PFSK-1 (cell line): ENCODE data around the gene MLF1.

Experiments
- FOXP2 ChIP-seq: optimal IDR thresholded peaks from 2 replicates; pipeline ENCODE3; 2011; ENCODE audit warnings: borderline replicate concordance, control low read depth, inconsistent platforms; ENCODE audit not compliant: insufficient read depth; ENCODE audit errors: extremely low read length, extremely low read depth
- POLR2AphosphoS5 ChIP-seq: IDR thresholded peaks from 2 replicates; pipeline ENCODE4 v1.6.1; 2012; ENCODE audit warnings: low read depth, mild to moderate bottlenecking, control low read depth, low read length, moderate library complexity
- SIN3A ChIP-seq: IDR thresholded peaks from 2 replicates; pipeline ENCODE4 v1.6.1; 2012; ENCODE audit warnings: mild to moderate bottlenecking, low read length, moderate library complexity, borderline replicate concordance; ENCODE audit not compliant: insufficient read depth
- TAF1 ChIP-seq: IDR thresholded peaks from 2 replicates; pipeline ENCODE4 v1.6.1; 2012; ENCODE audit warnings: low read length, control low read depth, borderline replicate concordance; ENCODE audit not compliant: insufficient read depth
- TF ChIP-seq, protein P1 (sequence below), 2 experiments: IDR thresholded peaks; 2 replicates each; pipeline versions ENCODE4 v1.6.1 to v1.8.0; 2011 to 2012; ENCODE audit warnings: low read depth in 2 of 2, low read length in 2 of 2, control low read depth in 1 of 2, inconsistent platforms in 1 of 2, mild to moderate bottlenecking in 1 of 2, moderate library complexity in 1 of 2; ENCODE audit not compliant: insufficient read depth in 1 of 2

Gene MLF1

DNA sequence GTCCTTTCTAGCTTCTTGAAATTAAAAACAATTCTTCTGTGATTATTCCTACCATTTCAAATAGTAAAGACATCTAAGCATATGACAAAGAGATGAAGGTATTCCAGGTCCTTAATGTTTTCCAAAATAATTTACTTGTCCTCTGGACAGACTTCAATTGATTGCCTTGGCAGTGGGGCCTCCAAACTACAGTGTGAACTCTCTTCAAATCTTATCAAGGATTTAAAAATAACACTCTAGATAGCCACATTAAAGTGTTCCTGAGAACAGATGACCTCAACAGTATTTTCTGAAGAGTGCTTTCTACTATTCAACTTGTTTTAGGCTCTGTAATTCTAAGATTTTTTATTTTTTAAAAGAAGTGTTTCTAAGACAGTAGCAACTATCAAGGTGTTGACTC is 7.9 kb upstream of the MLF1 start:
- no peak for TF ChIP-seq SIN3A

DNA sequence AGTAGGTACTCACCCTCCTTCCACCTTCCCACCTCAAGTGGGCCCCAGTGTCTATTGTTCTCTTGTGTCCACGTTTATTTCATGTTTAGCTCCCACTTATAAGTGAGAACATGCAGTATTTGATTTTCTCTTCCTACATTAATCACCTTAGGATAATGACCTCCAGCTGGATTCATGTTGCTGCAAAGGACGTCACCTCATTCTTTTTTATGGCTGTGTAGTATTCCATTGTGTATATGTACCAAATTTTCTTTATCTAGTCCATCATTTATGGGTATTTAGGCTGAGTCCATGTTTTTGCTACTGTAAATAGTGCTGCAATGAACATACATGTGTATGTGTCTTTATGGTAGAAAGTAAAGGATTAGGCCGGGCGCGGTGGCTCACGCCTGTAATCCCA is 5.9 kb upstream of the MLF1 start:
- TF ChIP-seq FOXP2, result no peak
- no peak for TF ChIP-seq SIN3A
- no peak for TF ChIP-seq POLR2AphosphoS5
- TF ChIP-seq, protein P1, sequence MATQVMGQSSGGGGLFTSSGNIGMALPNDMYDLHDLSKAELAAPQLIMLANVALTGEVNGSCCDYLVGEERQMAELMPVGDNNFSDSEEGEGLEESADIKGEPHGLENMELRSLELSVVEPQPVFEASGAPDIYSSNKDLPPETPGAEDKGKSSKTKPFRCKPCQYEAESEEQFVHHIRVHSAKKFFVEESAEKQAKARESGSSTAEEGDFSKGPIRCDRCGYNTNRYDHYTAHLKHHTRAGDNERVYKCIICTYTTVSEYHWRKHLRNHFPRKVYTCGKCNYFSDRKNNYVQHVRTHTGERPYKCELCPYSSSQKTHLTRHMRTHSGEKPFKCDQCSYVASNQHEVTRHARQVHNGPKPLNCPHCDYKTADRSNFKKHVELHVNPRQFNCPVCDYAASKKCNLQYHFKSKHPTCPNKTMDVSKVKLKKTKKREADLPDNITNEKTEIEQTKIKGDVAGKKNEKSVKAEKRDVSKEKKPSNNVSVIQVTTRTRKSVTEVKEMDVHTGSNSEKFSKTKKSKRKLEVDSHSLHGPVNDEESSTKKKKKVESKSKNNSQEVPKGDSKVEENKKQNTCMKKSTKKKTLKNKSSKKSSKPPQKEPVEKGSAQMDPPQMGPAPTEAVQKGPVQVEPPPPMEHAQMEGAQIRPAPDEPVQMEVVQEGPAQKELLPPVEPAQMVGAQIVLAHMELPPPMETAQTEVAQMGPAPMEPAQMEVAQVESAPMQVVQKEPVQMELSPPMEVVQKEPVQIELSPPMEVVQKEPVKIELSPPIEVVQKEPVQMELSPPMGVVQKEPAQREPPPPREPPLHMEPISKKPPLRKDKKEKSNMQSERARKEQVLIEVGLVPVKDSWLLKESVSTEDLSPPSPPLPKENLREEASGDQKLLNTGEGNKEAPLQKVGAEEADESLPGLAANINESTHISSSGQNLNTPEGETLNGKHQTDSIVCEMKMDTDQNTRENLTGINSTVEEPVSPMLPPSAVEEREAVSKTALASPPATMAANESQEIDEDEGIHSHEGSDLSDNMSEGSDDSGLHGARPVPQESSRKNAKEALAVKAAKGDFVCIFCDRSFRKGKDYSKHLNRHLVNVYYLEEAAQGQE (IDR thresholded peaks at IDR 0.05; ENCODE audit: insufficient read depth in 1 of 2, low read depth in 2 of 2, low read length in 2 of 2), result no peak
- TF ChIP-seq TAF1, result no peak

DNA sequence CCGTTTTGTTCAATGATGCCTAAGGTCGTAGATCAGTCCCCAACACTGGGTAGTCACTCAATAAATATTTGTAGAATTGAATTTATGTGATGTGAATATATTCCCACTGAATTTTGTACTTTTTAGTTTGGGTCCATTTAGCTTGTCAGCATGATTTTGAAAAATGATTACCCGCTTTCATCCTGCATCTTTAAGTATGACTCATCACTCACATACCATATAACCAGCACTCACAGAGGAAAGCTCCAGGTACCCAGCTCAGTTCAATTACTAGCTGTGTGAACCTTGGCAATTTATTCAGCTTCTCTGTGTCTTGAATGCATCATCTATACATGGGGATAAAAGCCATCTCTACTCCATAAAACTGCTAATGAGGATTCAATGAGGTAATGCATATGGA is 2.2 kb upstream of the MLF1 start:
- no peak for TF ChIP-seq FOXP2
- no peak for TF ChIP-seq SIN3A
- no peak for TF ChIP-seq POLR2AphosphoS5
- TF ChIP-seq TAF1, result no peak
- TF ChIP-seq, protein P1 (IDR thresholded peaks at IDR 0.05; ENCODE audit: insufficient read depth in 1 of 2, low read depth in 2 of 2, low read length in 2 of 2), result no peak

GRCh38 chr3:158569794-158570193 is 1.2 kb upstream of the MLF1 start:
- TF ChIP-seq SIN3A (no peak), TAF1 (no peak)

- no peak for TF ChIP-seq SIN3A
- no peak for TF ChIP-seq FOXP2
- TF ChIP-seq, protein P1 (IDR thresholded peaks at IDR 0.05; ENCODE audit: insufficient read depth in 1 of 2, low read depth in 2 of 2, low read length in 2 of 2), result no peak
- TF ChIP-seq TAF1, result no peak
- no peak for TF ChIP-seq POLR2AphosphoS5
Observed at GRCh38 chr3:158571969-158572765, 1.2 kb downstream of the MLF1 start.

DNA sequence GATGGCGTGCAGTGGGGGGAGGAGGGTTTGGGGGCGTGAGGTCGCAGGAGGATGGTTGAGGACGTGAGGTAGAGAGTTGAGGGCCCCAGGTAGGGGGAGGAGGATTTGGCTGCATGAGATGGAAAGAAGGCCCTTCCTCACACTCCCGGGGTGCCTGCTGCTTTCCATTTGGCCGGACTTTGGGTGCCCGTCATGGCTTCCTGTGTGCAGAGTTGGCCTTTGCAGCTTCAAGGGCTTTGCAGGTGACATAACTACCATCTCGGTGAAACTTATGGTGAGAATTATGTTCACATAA is 1.7 kb downstream of the MLF1 start:
- TF ChIP-seq SIN3A, result no peak
- TF ChIP-seq, protein P1 (IDR thresholded peaks at IDR 0.05; ENCODE audit: insufficient read depth in 1 of 2, low read depth in 2 of 2, low read length in 2 of 2), result no peak
- no peak for TF ChIP-seq FOXP2
